ENCODE measurements around the gene GALNT7.

DNA sequence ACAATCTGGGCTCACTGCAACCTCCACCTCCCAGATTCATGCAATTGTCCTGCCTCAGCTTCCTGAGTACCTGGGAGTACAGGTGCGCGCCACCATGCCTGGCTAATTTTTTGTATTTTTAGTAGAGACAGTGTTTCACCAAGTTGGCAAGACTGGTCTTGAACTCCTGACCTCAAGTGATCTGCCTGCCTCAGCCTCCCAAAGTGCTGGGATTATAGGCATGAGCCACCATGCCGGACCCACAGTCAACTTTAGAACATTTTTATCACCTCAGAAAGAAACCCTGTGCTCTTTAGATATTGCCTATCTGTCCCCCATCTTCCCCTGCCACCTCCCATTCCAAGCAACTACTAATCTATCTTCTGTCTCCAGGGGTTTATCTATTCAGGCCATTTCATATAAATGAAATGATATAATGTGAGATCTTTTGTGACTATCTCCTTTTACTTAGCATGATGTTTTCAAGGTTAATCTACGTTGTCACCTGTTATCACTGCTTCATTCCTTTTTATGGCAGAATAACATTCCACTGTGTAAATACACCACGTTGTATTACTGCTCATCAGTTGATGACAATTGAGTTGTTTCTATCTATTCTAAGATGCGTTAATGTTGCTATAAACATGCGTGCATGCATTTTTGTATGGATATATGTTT, 44.3 kb upstream of the GALNT7 start:
- TF ChIP-seq, protein P1, sequence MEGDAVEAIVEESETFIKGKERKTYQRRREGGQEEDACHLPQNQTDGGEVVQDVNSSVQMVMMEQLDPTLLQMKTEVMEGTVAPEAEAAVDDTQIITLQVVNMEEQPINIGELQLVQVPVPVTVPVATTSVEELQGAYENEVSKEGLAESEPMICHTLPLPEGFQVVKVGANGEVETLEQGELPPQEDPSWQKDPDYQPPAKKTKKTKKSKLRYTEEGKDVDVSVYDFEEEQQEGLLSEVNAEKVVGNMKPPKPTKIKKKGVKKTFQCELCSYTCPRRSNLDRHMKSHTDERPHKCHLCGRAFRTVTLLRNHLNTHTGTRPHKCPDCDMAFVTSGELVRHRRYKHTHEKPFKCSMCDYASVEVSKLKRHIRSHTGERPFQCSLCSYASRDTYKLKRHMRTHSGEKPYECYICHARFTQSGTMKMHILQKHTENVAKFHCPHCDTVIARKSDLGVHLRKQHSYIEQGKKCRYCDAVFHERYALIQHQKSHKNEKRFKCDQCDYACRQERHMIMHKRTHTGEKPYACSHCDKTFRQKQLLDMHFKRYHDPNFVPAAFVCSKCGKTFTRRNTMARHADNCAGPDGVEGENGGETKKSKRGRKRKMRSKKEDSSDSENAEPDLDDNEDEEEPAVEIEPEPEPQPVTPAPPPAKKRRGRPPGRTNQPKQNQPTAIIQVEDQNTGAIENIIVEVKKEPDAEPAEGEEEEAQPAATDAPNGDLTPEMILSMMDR (IDR thresholded peaks at IDR 0.05) = no peak
- TF ChIP-seq EP300 (IDR thresholded peaks at IDR 0.05) = no peak
- no peak for TF ChIP-seq POLR2AphosphoS5 (IDR thresholded peaks at IDR 0.05)
- TF ChIP-seq POLR2A (IDR thresholded peaks at IDR 0.05) = no peak
